ENCODE data around the gene ABCA12.

- TF ChIP-seq CTCF (IDR thresholded peaks at IDR 0.05) (no peak), POLR2A (IDR thresholded peaks at IDR 0.05; ENCODE audit: low read depth) (no peak), EP300 (IDR thresholded peaks at IDR 0.05) (no peak), POLR2AphosphoS5 (IDR thresholded peaks at IDR 0.05) (no peak)
Observed at GRCh38 chr2:215055891-215056290, 82.5 kb downstream of the ABCA12 start.

All from esophagus muscularis mucosa (tissue), 4 donors.